DOHH2 (cell line): ENCODE results near the gene CDIPT.
A peak's percentile ranks its signal among the peaks of the same experiment; 100 is the strongest.

Experiments used
- H3F3A ChIP-seq: fragments of 200-600 bp; sonication (generic), shearing (Covaris generic); 2 replicates; pipeline ENCODE4 v1.6.0; 2016; ENCODE audit warnings: antibody characterized with exemption, mild to moderate bottlenecking; ENCODE audit not compliant: control insufficient read depth, insufficient read depth
- H3K27ac ChIP-seq: fragments of 200-600 bp; sonication (generic); 2 replicates; pipeline ENCODE4 v1.5.1; 2014; ENCODE audit warnings: low read depth, mild to moderate bottlenecking, low read length, moderate library complexity
- H3K27me3 ChIP-seq: fragments of 200-600 bp; sonication (generic); 2 replicates; pipeline ENCODE4 v1.6.1; 2014; ENCODE audit warnings: mild to moderate bottlenecking, low read length, mixed read lengths; ENCODE audit not compliant: control insufficient read depth
- H3K36me3 ChIP-seq: fragments of 200-600 bp; sonication (generic); 2 replicates; pipeline ENCODE4 v1.6.1; 2014; ENCODE audit warnings: mild to moderate bottlenecking, low read length, moderate library complexity, mixed read lengths; ENCODE audit not compliant: control insufficient read depth
- H3K4me1 ChIP-seq: fragments of 200-600 bp; sonication (generic); 2 replicates; pipeline ENCODE4 v1.6.1; 2014; ENCODE audit warnings: mild to moderate bottlenecking, low read length, mixed read lengths; ENCODE audit not compliant: control insufficient read depth
- H3K4me2 ChIP-seq: fragments of 200-600 bp; sonication (generic); 2 replicates; pipeline ENCODE4 v1.6.0; 2014; ENCODE audit warnings: mild to moderate bottlenecking, low read length, moderate library complexity
- H3K4me3 ChIP-seq: fragments of 200-600 bp; sonication (generic); 2 replicates; pipeline ENCODE4 v1.5.1; 2014; ENCODE audit warnings: mild to moderate bottlenecking, low read length, mixed read lengths
- H3K79me2 ChIP-seq: fragments of 200-600 bp; sonication (generic); 2 replicates; pipeline ENCODE4 v1.6.1; 2014; ENCODE audit warnings: mild to moderate bottlenecking, low read length, mixed read lengths; ENCODE audit not compliant: control insufficient read depth
- H3K9me2 ChIP-seq: fragments of 200-600 bp; sonication (generic); replicated peaks from 2 replicates; pipeline ENCODE4 v1.6.1; 2014; ENCODE audit warnings: mild to moderate bottlenecking, low read length, mixed read lengths; ENCODE audit not compliant: control insufficient read depth
- H3K9me3 ChIP-seq: fragments of 200-600 bp; sonication (generic); 2 replicates; pipeline ENCODE4 v1.6.1; 2014; ENCODE audit warnings: antibody characterized with exemption, low read length, mixed read lengths; ENCODE audit not compliant: control insufficient read depth, insufficient read depth
- H4K20me1 ChIP-seq: fragments of 200-600 bp; sonication (generic); 2 replicates; pipeline ENCODE4 v1.6.0; 2014; ENCODE audit warnings: low read depth, mild to moderate bottlenecking, antibody characterized with exemption, low read length, moderate library complexity; ENCODE audit not compliant: control insufficient read depth, insufficient read depth
- CTCF ChIP-seq: fragments of 200-600 bp; sonication (generic); IDR thresholded peaks from one replicate; pipeline ENCODE4 v1.5.1; 2014; ENCODE audit warnings: antibody characterized with exemption, mild to moderate bottlenecking, low read depth, low read length; ENCODE audit not compliant: poor library complexity, severe bottlenecking
- EZH2phosphoT487 ChIP-seq: fragments of 200-600 bp; sonication (generic); IDR thresholded peaks from 2 replicates; pipeline ENCODE4 v1.6.1; 2017; ENCODE audit warnings: borderline replicate concordance, mild to moderate bottlenecking, antibody characterized with exemption, low read length, moderate library complexity, mixed read lengths

CDIPT gene

GRCh38 chr16:29820271-29820701 is 42.7 kb downstream of the CDIPT start, which contains the start of gene MVP:
MVP (plus strand) TSS chr16:29820462; CDS start chr16:29830550, 10,088 bp downstream.
- Histone ChIP-seq H3K4me2 (peak within 1 kb of the TSS; percentile 98), H3K27me3 (no peaks in the 10 kb centered on the region), H3K9me3 (no peaks in the 10 kb centered on the region), H3K4me1 (peaks cover 51% of the 10 kb centered on the region), H3K9me2 (no peaks in the 10 kb centered on the region), H3K27ac (no peak within 1 kb of the TSS), H3K79me2 (peaks cover 49% of the 10 kb centered on the region), H4K20me1 (peaks cover 20% of the 10 kb centered on the region; the same call in 1 of the 2 replicates), H3K4me3 (peak within 1 kb of the TSS; percentile 55), H3K36me3 (peaks cover 49% of the 10 kb centered on the region), H3F3A (no peaks in the 10 kb centered on the region)
- TF ChIP-seq CTCF (no peak), EZH2phosphoT487 (no peak)

GRCh38 chr16:29819506-29819905 is 43.5 kb downstream of the CDIPT start:
- TF ChIP-seq EZH2phosphoT487 (no peak), CTCF (no peak)
- Histone ChIP-seq H3K4me3 (peak overlapping the region; percentile 55), H3K36me3 (peaks cover 49% of the 10 kb centered on the region), H3K27me3 (no peaks in the 10 kb centered on the region), H3F3A (no peaks in the 10 kb centered on the region), H3K4me2 (peak overlapping the region; percentile 98), H3K27ac (no peak overlapping the region), H3K79me2 (peaks cover 49% of the 10 kb centered on the region), H4K20me1 (peaks cover 20% of the 10 kb centered on the region; the same call in 1 of the 2 replicates), H3K9me3 (no peaks in the 10 kb centered on the region), H3K4me1 (peaks cover 53% of the 10 kb centered on the region), H3K9me2 (no peaks in the 10 kb centered on the region)

GRCh38 chr16:29818082-29818481 is 44.9 kb downstream of the CDIPT start:
- Histone ChIP-seq H3K36me3 (peaks cover 49% of the 10 kb centered on the region), H3K27me3 (no peaks in the 10 kb centered on the region), H3K79me2 (peaks cover 49% of the 10 kb centered on the region), H3K9me3 (no peaks in the 10 kb centered on the region), H3K27ac (no peak overlapping the region), H3K4me1 (peaks cover 67% of the 10 kb centered on the region), H4K20me1 (peaks cover 20% of the 10 kb centered on the region; the same call in 1 of the 2 replicates), H3K9me2 (no peaks in the 10 kb centered on the region), H3K4me2 (peak overlapping the region; percentile 98), H3F3A (peaks cover 1% of the 10 kb centered on the region; the same call in 1 of the 2 replicates), H3K4me3 (peak overlapping the region; percentile 93)
- no peak for TF ChIP-seq CTCF
- TF ChIP-seq EZH2phosphoT487 = no peak
